Endometrial microvascular endothelial cells (primary cell): ENCODE results near the gene PRKG1. TPM values are rescaled to one million over a fixed set of nuclear protein-coding genes. Genes with fewer than 3 reads are reported as not detected.
"Not testable (repeated sequence)": the region's sequence is repeated elsewhere in the genome, so short reads cannot be mapped to it uniquely, and the experiment has no call there.

ENCODE experiments used
- in situ Hi-C: cut with HindIII; loops from 2 replicates; pipeline ENCODE4 v1.10.0; 2017; ENCODE audit warnings: low sequenced_read_pairs, low pct_unique_long_range_greater_than_20kb; ENCODE audit errors: inconsistent ontology term
- total RNA-seq: library from RNA; depleted of rRNA; stranded (reverse); fragments of >200 nt; gene quantifications from one replicate; pipeline ENCODE4 v1.2.3, GENCODE V29; 2015; ENCODE audit errors: inconsistent ontology term

PRKG1 gene
- total RNA-seq, 1 donor from 2014 or later, result not detected

GRCh38 chr10:51382181-51382580 is 307.9 kb downstream of the PRKG1 start:
- in situ Hi-C loops, result no loop called here

GRCh38 chr10:51384971-51385370 is 310.7 kb downstream of the PRKG1 start:
- in situ Hi-C loops, result no loop called here

- in situ Hi-C loops, result no loop called here
Observed at GRCh38 chr10:51386248-51386885, 312.1 kb downstream of the PRKG1 start.

- in situ Hi-C loops, result no loop called here
Observed at GRCh38 chr10:51389415-51390321, 315.4 kb downstream of the PRKG1 start.

GRCh38 chr10:51393006-51393405 is 318.7 kb downstream of the PRKG1 start:
- in situ Hi-C loops, result not testable (repeated sequence)

GRCh38 chr10:51394039-51394438 is 319.8 kb downstream of the PRKG1 start:
- in situ Hi-C loops, result no loop called here

GRCh38 chr10:51397244-51397643 is 323.0 kb downstream of the PRKG1 start:
- in situ Hi-C loops, result no loop called here

GRCh38 chr10:51397695-51398094 is 323.4 kb downstream of the PRKG1 start:
- in situ Hi-C loops, result no loop called here

- in situ Hi-C loops, result no loop called here
Observed at GRCh38 chr10:51399840-51400239, 325.6 kb downstream of the PRKG1 start.

GRCh38 chr10:51400392-51401096 is 326.3 kb downstream of the PRKG1 start:
- in situ Hi-C loops, result no loop called here

- in situ Hi-C loops, result no loop called here
Observed at GRCh38 chr10:51403521-51403920, 329.2 kb downstream of the PRKG1 start.

- in situ Hi-C loops, result no loop called here
Observed at GRCh38 chr10:51405580-51406351, 331.5 kb downstream of the PRKG1 start.

- in situ Hi-C loops, result no loop called here
Observed at GRCh38 chr10:51406581-51406980, 332.3 kb downstream of the PRKG1 start.

- in situ Hi-C loops, result no loop called here
Observed at GRCh38 chr10:51416494-51416893, 342.2 kb downstream of the PRKG1 start.

GRCh38 chr10:51419196-51420093 is 345.2 kb downstream of the PRKG1 start:
- in situ Hi-C loops, result no loop called here

- in situ Hi-C loops, result no loop called here
Observed at GRCh38 chr10:51421853-51422252, 347.6 kb downstream of the PRKG1 start.

- in situ Hi-C loops, result no loop called here
Observed at GRCh38 chr10:51422311-51423120, 348.2 kb downstream of the PRKG1 start.
